Erythroblast (primary cell): ENCODE measurements around the gene STAM2.

Experiments
- DNase-seq, 2 experiments: peaks; one replicate each; lab custom pipeline; 2025; lab: John Stamatoyannopoulos, UW
- GATA1 ChIP-seq: IDR thresholded peaks from 2 replicates; pipeline ENCODE4 v1.6.1; 2011; ENCODE audit warnings: low read depth, mild to moderate bottlenecking, control low read depth, low read length, moderate library complexity
- POLR2A ChIP-seq: IDR thresholded peaks from 2 replicates; pipeline ENCODE4 v1.6.1; 2011; ENCODE audit warnings: mild to moderate bottlenecking, low read length

STAM2 gene

GRCh38 chr2:152083202-152083875, 92.2 kb downstream of the STAM2 start:
- TF ChIP-seq GATA1 (no peak), POLR2A (no peak)
- DNase-seq, result no peak

GRCh38 chr2:152078662-152079061, 96.9 kb downstream of the STAM2 start:
- DNase-seq, result no peak

GRCh38 chr2:152078023-152078422, 97.5 kb downstream of the STAM2 start:
- TF ChIP-seq GATA1 (no peak), POLR2A (no peak)

More at GRCh38 chr2:152078662-152079061, 96.9 kb downstream of the STAM2 start:
- TF ChIP-seq GATA1 (no peak), POLR2A (no peak)

GRCh38 chr2:152075461-152076050, 100.0 kb downstream of the STAM2 start:
- DNase-seq, result no peak
- TF ChIP-seq GATA1 (no peak), POLR2A (no peak)

More at GRCh38 chr2:152078023-152078422, 97.5 kb downstream of the STAM2 start:
- DNase-seq, result no peak

- no peak for TF ChIP-seq GATA1
- TF ChIP-seq POLR2A, result no peak
- DNase-seq, result no peak
These were observed 103.6 kb downstream of the STAM2 start for GRCh38 chr2:152072011-152072410.

- no peak for DNase-seq
- TF ChIP-seq GATA1 (no peak), POLR2A (no peak)
These were observed 104.0 kb downstream of the STAM2 start for GRCh38 chr2:152071518-152071917.

GRCh38 chr2:152071092-152071491, 104.5 kb downstream of the STAM2 start:
- TF ChIP-seq POLR2A (no peak), GATA1 (no peak)

GRCh38 chr2:152068226-152068625, 107.3 kb downstream of the STAM2 start:
- no peak for DNase-seq
- TF ChIP-seq GATA1 (no peak), POLR2A (no peak)

More at GRCh38 chr2:152071092-152071491, 104.5 kb downstream of the STAM2 start:
- DNase-seq, result no peak

- TF ChIP-seq POLR2A, result no peak
- no peak for DNase-seq
These were observed 107.7 kb downstream of the STAM2 start for GRCh38 chr2:152067823-152068222.
